H1 (cell line): ENCODE data around the gene CEP350. TPM values are rescaled to one million over a fixed set of nuclear protein-coding genes. Genes with fewer than 3 reads are reported as not detected.

Experiments
- CTCF ChIA-PET: fragments of 300-600 bp; sonication (Branson Sonifier 250); formaldehyde crosslinking; loops from one replicate; lab custom pipeline; 2021; ENCODE audit not compliant: partially characterized antibody; lab: Charles Lee
- POLR2A ChIA-PET: fragments of 300-600 bp; sonication (Branson Sonifier 250); formaldehyde crosslinking; loops from one replicate; lab custom pipeline; 2021; ENCODE audit warnings: inconsistent platforms; ENCODE audit not compliant: partially characterized antibody; lab: Charles Lee
- DNase-seq, 2 experiments: peaks; one replicate each; pipeline versions ENCODE4 v3.0.0 to v3.0.0-alpha.2; 2010 to 2022; ENCODE audit warnings: low spot score in 2 of 2, low read depth in 1 of 2, mixed read lengths in 1 of 2
- FAIRE-seq: peaks from 2 replicates; lab custom pipeline; 2011; peaks lifted over from hg19 to GRCh38; lab: Jason Lieb, UNC
- H2AFZ ChIP-seq: 2 replicates; pipeline ENCODE4 v1.8.1; 2012; ENCODE audit warnings: low read length, inconsistent platforms
- H2AK5ac ChIP-seq: 2 replicates; pipeline ENCODE4 v1.6.1; 2013; ENCODE audit warnings: low read depth, low read length
- H2BK120ac ChIP-seq: replicated peaks from 2 replicates; pipeline ENCODE3; 2013; ENCODE audit warnings: low read depth, low read length, inconsistent platforms
- H2BK12ac ChIP-seq: 2 replicates; pipeline ENCODE4 v1.6.1; 2013; ENCODE audit warnings: low read depth, low read length
- H2BK15ac ChIP-seq: 2 replicates; pipeline ENCODE4 v1.6.1; 2013; ENCODE audit warnings: low read length
- H2BK20ac ChIP-seq: 2 replicates; pipeline ENCODE4 v1.6.1; 2013; ENCODE audit warnings: low read length
- H2BK5ac ChIP-seq: 2 replicates; pipeline ENCODE4 v1.6.1; 2013; ENCODE audit warnings: low read depth, low read length
- H3K14ac ChIP-seq: 2 replicates; pipeline ENCODE4 v1.6.1; 2013; ENCODE audit warnings: inconsistent platforms; ENCODE audit not compliant: insufficient read length
- H3K18ac ChIP-seq: 2 replicates; pipeline ENCODE4 v1.6.1; 2013; ENCODE audit warnings: low read length; ENCODE audit errors: extremely low read depth
- H3K23ac ChIP-seq: 2 replicates; pipeline ENCODE4 v1.6.1; 2013; ENCODE audit warnings: inconsistent platforms; ENCODE audit not compliant: insufficient read length
- H3K23me2 ChIP-seq: 2 replicates; pipeline ENCODE4 v1.6.1; 2013; ENCODE audit warnings: low read depth, low read length
- H3K27ac ChIP-seq: 2 replicates; pipeline ENCODE4 v1.6.1; 2011; ENCODE audit warnings: low read depth, low read length, inconsistent platforms
- H3K27me3 ChIP-seq, 4 experiments: replicated peaks in 1 of 4; 1 replicate in 1 of 4; 2 replicates in 3 of 4; pipeline versions ENCODE4 v1.6.1 to v1.8.1; 2011 to 2013; ENCODE audit warnings: low read length in 3 of 4, mild to moderate bottlenecking in 3 of 4, inconsistent platforms in 2 of 4, mixed read lengths in 2 of 4, moderate library complexity in 1 of 4; ENCODE audit not compliant: control insufficient read depth in 3 of 4, insufficient read depth in 3 of 4; ENCODE audit errors: extremely low read depth in 1 of 4
- H3K36me3 ChIP-seq, 4 experiments: 2 replicates each; pipeline versions ENCODE4 v1.6.1 to v1.8.1; 2011 to 2013; ENCODE audit warnings: mild to moderate bottlenecking in 4 of 4, low read length in 3 of 4, moderate library complexity in 2 of 4, control low read depth in 1 of 4, inconsistent platforms in 1 of 4; ENCODE audit not compliant: insufficient read depth in 4 of 4, control insufficient read depth in 2 of 4
- H3K4ac ChIP-seq: replicated peaks from 2 replicates; pipeline ENCODE3; 2013; ENCODE audit warnings: low read length, low read depth, mixed read lengths, inconsistent platforms; ENCODE audit not compliant: insufficient read length
- H3K4me1 ChIP-seq, 4 experiments: replicated peaks in 1 of 4; 1 replicate in 1 of 4; 2 replicates in 3 of 4; pipeline versions ENCODE4 v1.6.1 to v1.8.1; 2011 to 2013; ENCODE audit warnings: low read length in 3 of 4, inconsistent platforms in 2 of 4, mixed read lengths in 1 of 4; ENCODE audit not compliant: insufficient read depth in 4 of 4, control insufficient read depth in 3 of 4
- H3K4me2 ChIP-seq, 2 experiments: 2 replicates each; pipeline versions ENCODE4 v1.6.1 to v1.8.1; 2011 to 2013; ENCODE audit warnings: low read depth in 2 of 2, low read length in 2 of 2, control low read depth in 1 of 2, inconsistent platforms in 1 of 2, mild to moderate bottlenecking in 1 of 2; ENCODE audit not compliant: insufficient read depth in 1 of 2
- H3K4me3 ChIP-seq, 4 experiments: fragments of 200-600, 300-600 bp in 1 of 4; sonication (generic), shearing (Covaris generic), sonication (Bioruptor Twin) in 1 of 4; 2 replicates each; pipeline versions ENCODE4 v1.5.1 to v1.8.1; 2011 to 2016; ENCODE audit warnings: low read length in 4 of 4, low read depth in 3 of 4, control low read depth in 2 of 4, inconsistent platforms in 2 of 4, mild to moderate bottlenecking in 2 of 4, mixed read lengths in 1 of 4, moderate library complexity in 1 of 4; ENCODE audit not compliant: insufficient read depth in 2 of 4; ENCODE audit errors: extremely low read depth in 1 of 4
- H3K56ac ChIP-seq: replicated peaks from 2 replicates; pipeline ENCODE3; 2013; ENCODE audit warnings: low read depth, mild to moderate bottlenecking, mixed read lengths, low read length, inconsistent platforms; ENCODE audit not compliant: insufficient read length
- H3K79me1 ChIP-seq: 2 replicates; pipeline ENCODE4 v1.6.1; 2013; ENCODE audit warnings: low read depth, low read length, control low read depth
- H3K79me2 ChIP-seq, 2 experiments: 2 replicates each; pipeline versions ENCODE4 v1.6.1 to v1.8.1; 2012 to 2013; ENCODE audit warnings: low read length in 2 of 2, mild to moderate bottlenecking in 2 of 2, inconsistent platforms in 1 of 2; ENCODE audit not compliant: insufficient read depth in 2 of 2, control insufficient read depth in 1 of 2
- H3K9ac ChIP-seq, 4 experiments: replicated peaks in 1 of 4; 1 replicate in 1 of 4; 2 replicates in 3 of 4; pipeline versions ENCODE4 v1.6.1 to v1.8.1; 2011 to 2013; ENCODE audit warnings: low read depth in 3 of 4, low read length in 3 of 4, control low read depth in 2 of 4, mild to moderate bottlenecking in 2 of 4, moderate library complexity in 2 of 4, inconsistent platforms in 1 of 4; ENCODE audit errors: extremely low read depth in 1 of 4
- H3K9me3 ChIP-seq, 2 experiments: 2 replicates each; pipeline versions ENCODE4 v1.6.1 to v1.8.1; 2012 to 2013; ENCODE audit warnings: mild to moderate bottlenecking in 2 of 2, moderate library complexity in 2 of 2, control low read depth in 1 of 2, inconsistent platforms in 1 of 2, low read depth in 1 of 2, low read length in 1 of 2, mixed read lengths in 1 of 2; ENCODE audit not compliant: insufficient read depth in 2 of 2
- H4K20me1 ChIP-seq, 2 experiments: replicated peaks in 1 of 2; 2 replicates each; pipeline versions ENCODE3 to v1.8.1; 2011 to 2013; ENCODE audit warnings: inconsistent platforms in 2 of 2, low read length in 2 of 2, mild to moderate bottlenecking in 1 of 2; ENCODE audit not compliant: insufficient read depth in 2 of 2, control insufficient read depth in 1 of 2
- H4K5ac ChIP-seq: 2 replicates; pipeline ENCODE4 v1.6.1; 2013; ENCODE audit warnings: low read length, low read depth, mixed read lengths, inconsistent platforms; ENCODE audit not compliant: insufficient read length
- H4K8ac ChIP-seq: 2 replicates; pipeline ENCODE4 v1.8.0; 2013; ENCODE audit warnings: mild to moderate bottlenecking, moderate library complexity, low read length, inconsistent platforms; ENCODE audit not compliant: insufficient read depth; ENCODE audit errors: extremely low read depth
- H4K91ac ChIP-seq: replicated peaks from 2 replicates; pipeline ENCODE3; 2013; ENCODE audit warnings: low read length, mixed read lengths, inconsistent platforms; ENCODE audit not compliant: insufficient read length
- BCL11A ChIP-seq, 2 experiments: IDR thresholded peaks; one replicate each; pipeline ENCODE4 v1.6.1; 2011; ENCODE audit warnings: low read depth in 2 of 2, low read length in 2 of 2, mild to moderate bottlenecking in 2 of 2
- CHD2 ChIP-seq: IDR thresholded peaks from 2 replicates; pipeline ENCODE4 v1.6.1; 2012; ENCODE audit warnings: low read length, improper control_type of control experiment
- EGR1 ChIP-seq: IDR thresholded peaks from 2 replicates; pipeline ENCODE4 v1.6.1; 2011; ENCODE audit warnings: low read depth, low read length, borderline replicate concordance
- EP300 ChIP-seq, 2 experiments: IDR thresholded peaks; 1 replicate in 1 of 2; 2 replicates in 1 of 2; pipeline ENCODE4 v1.6.1; 2011 to 2012; ENCODE audit warnings: low read depth in 2 of 2, low read length in 2 of 2, mild to moderate bottlenecking in 2 of 2, borderline replicate concordance in 1 of 2, inconsistent platforms in 1 of 2, moderate library complexity in 1 of 2
- GABPA ChIP-seq: IDR thresholded peaks from 2 replicates; pipeline ENCODE4 v1.6.1; 2011; ENCODE audit warnings: mild to moderate bottlenecking, low read length, moderate library complexity, borderline replicate concordance; ENCODE audit not compliant: insufficient read depth
- GTF2F1 ChIP-seq: IDR thresholded peaks from 2 replicates; pipeline ENCODE4 v1.6.1; 2012; ENCODE audit warnings: low read depth, low read length, improper control_type of control experiment, borderline replicate concordance
- HDAC2 ChIP-seq, 2 experiments: fragments of 300-600 bp in 1 of 2; sonication (generic) in 1 of 2; IDR thresholded peaks; 2 replicates each; pipeline ENCODE4 v1.6.1; 2011 to 2012; ENCODE audit warnings: low read depth in 2 of 2, low read length in 2 of 2, mild to moderate bottlenecking in 2 of 2, moderate library complexity in 2 of 2, borderline replicate concordance in 1 of 2, inconsistent platforms in 1 of 2
- KDM5A ChIP-seq: fragments of 200-600 bp; IDR thresholded peaks from 2 replicates; pipeline ENCODE4 v1.7.1; 2012; ENCODE audit warnings: mild to moderate bottlenecking, low read length, inconsistent platforms, mixed read lengths
- POLR2AphosphoS5 ChIP-seq: IDR thresholded peaks from 2 replicates; pipeline ENCODE4 v1.6.1; 2011; ENCODE audit warnings: low read depth, low read length
- POU5F1 ChIP-seq: IDR thresholded peaks from 2 replicates; pipeline ENCODE4 v1.6.1; 2011; ENCODE audit warnings: low read depth, mild to moderate bottlenecking, low read length, moderate library complexity
- SAP30 ChIP-seq: fragments of 300-600 bp; sonication (generic); IDR thresholded peaks from 2 replicates; pipeline ENCODE4 v1.7.1; 2012; ENCODE audit warnings: low read length, moderate library complexity, mild to moderate bottlenecking, inconsistent platforms; ENCODE audit not compliant: insufficient read depth, insufficient replicate concordance
- SRF ChIP-seq: IDR thresholded peaks from 2 replicates; pipeline ENCODE4 v1.6.1; 2011; ENCODE audit warnings: mild to moderate bottlenecking, low read depth, low read length, moderate library complexity
- TAF1 ChIP-seq: IDR thresholded peaks from 2 replicates; pipeline ENCODE4 v1.6.1; 2011; ENCODE audit warnings: mild to moderate bottlenecking, low read depth, low read length
- TAF7 ChIP-seq: optimal IDR thresholded peaks from 2 replicates; pipeline ENCODE3; 2011; ENCODE audit warnings: low read depth, mild to moderate bottlenecking, inconsistent platforms, low read length, moderate library complexity, borderline replicate concordance
- TEAD4 ChIP-seq: IDR thresholded peaks from 2 replicates; pipeline ENCODE4 v1.6.1; 2012; ENCODE audit warnings: low read depth, low read length, inconsistent platforms, mixed read lengths
- WGBS, 2 experiments: shearing (Covaris generic) in 1 of 2; methylation state at CpG; one replicate each; pipeline versions ENCODE4 v1.1.6 to v1.1.7; 2013 to 2015; ENCODE audit warnings: low lambda C conversion rate in 2 of 2, mixed read lengths in 2 of 2, inconsistent platforms in 1 of 2, low coverage in 1 of 2, missing lambda C conversion rate in 1 of 2; ENCODE audit not compliant: insufficient replicate concordance in 2 of 2, insufficient coverage in 1 of 2, insufficient read length in 1 of 2; ENCODE audit errors: extremely low coverage in 1 of 2, missing lambda C conversion rate in 1 of 2; 5-methylcytosine and 5-hydroxymethylcytosine counted together
- polyA plus RNA-seq, 7 experiments: library from polyadenylated mRNA; depleted of rRNA in 3 of 7; stranded (reverse) in 5 of 7; unstranded in 2 of 7; fragments of >200 nt in 5 of 7; fragments of 200-250 nt in 2 of 7; gene quantifications; 1 replicate in 5 of 7; 2 replicates in 1 of 7; 4 replicates in 1 of 7; pipeline versions ENCODE4 v1.2.1 to v1.2.3, GENCODE V29; 2011 to 2013; ENCODE audit warnings: missing spikeins in 2 of 7, mixed read lengths in 2 of 7
- total RNA-seq: library from RNA; stranded (reverse); fragmentation: NEBNext Ultra II Directional; extraction: Animal tissue kit (Norgen Biotek cat#: 25700); gene quantifications from 2 replicates; pipeline ENCODE4 v1.2.1, GENCODE V29; 2021

The CEP350 gene
- total and polyA plus RNA-seq, 2 of the 8 experiments (the other 6 are each of a cell fraction or from before 2014, with no cell fraction given): 5.6 to 39.4 TPM

DNA sequence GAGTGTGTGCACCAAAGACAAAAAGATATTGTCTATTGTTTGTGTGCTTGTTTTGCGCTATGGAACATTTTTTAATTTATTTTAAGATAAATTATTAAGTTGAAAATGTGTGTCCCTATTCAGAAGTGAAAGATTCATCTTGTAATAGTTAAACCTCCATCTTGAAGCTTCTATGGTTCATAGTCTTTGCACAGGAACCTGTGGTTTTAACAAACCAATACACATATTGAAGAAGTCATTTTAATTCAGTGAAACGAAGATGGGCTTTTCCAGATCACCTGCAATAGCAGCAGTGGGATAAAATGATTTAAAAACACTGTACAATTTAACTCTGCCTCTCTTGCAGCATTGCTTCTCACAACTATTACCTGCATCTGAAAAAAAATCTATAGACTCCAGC, 157.5 kb downstream of the CEP350 start:
- Histone ChIP-seq H3K27ac (no peak overlapping the region), H2BK15ac (no peak overlapping the region), H3K79me2 (no peaks in the 10 kb centered on the region), H3K23me2 (no peaks in the 10 kb centered on the region), H2BK120ac (no peak overlapping the region), H4K8ac (no peak overlapping the region), H4K91ac (no peak overlapping the region), H3K36me3 (peaks cover 2 to 20% (median 14%) of the 10 kb centered on the region in 4 experiments; a peak in 5 of 8 replicates), H3K27me3 (no peaks in the 10 kb centered on the region), H3K79me1 (no peaks in the 10 kb centered on the region), H3K4me2 (no peak overlapping the region), H2BK5ac (no peak overlapping the region), H4K5ac (no peak overlapping the region), H2BK12ac (no peak overlapping the region), H4K20me1 (no peaks in the 10 kb centered on the region), H3K4me1 (no peaks in the 10 kb centered on the region), H3K56ac (no peak overlapping the region), H3K18ac (no peak overlapping the region), H3K14ac (no peak overlapping the region), H3K9ac (no peak overlapping the region), H3K4ac (no peak overlapping the region), H3K4me3 (no peak overlapping the region), H3K23ac (no peak overlapping the region), H3K9me3 (no peaks in the 10 kb centered on the region), H2AK5ac (no peak overlapping the region), H2AFZ (no peak overlapping the region), H2BK20ac (no peak overlapping the region)
- POLR2A ChIA-PET: no interaction called here
- DNase-seq (no peak), FAIRE-seq (no peak)
- WGBS, 2 experiments: 96% methylated on average over 2 of the region's 2 CpGs; no CpG with 5 or more reads in 1 of the 2 experiments
- CTCF ChIA-PET: interaction anchor here (0.5 to 4.6 kb wide), 3 partner anchors 10 to 67 kb away, joined by 3 to 13 read pairs (median 5); no protein-coding TSS in a partner anchor
- no peak for TF ChIP-seq TAF1
- TF ChIP-seq KDM5A: no peak
- TF ChIP-seq CHD2: no peak
- no peak for TF ChIP-seq POU5F1
- no peak for TF ChIP-seq GTF2F1
- no peak for TF ChIP-seq EGR1
- no peak for TF ChIP-seq SAP30
- TF ChIP-seq TAF7: no peak
- no peak for TF ChIP-seq TEAD4
- no peak for TF ChIP-seq EP300 (IDR thresholded peaks at IDR 0.05; ENCODE audit: borderline replicate concordance in 1 of 2, low read depth in 2 of 2, low read length in 2 of 2)
- TF ChIP-seq HDAC2 (IDR thresholded peaks at IDR 0.05; ENCODE audit: borderline replicate concordance in 1 of 2, low read depth in 2 of 2, low read length in 2 of 2): no peak
- TF ChIP-seq GABPA: no peak
- no peak for TF ChIP-seq BCL11A (IDR thresholded peaks at IDR 0.05; ENCODE audit: low read depth in 2 of 2, low read length in 2 of 2)
- no peak for TF ChIP-seq POLR2AphosphoS5
- TF ChIP-seq SRF: no peak
